HCT116 (cell line): Measurements from ENCODE around the gene SLC5A6. TPM values are rescaled to one million over a fixed set of nuclear protein-coding genes. Genes with fewer than 3 reads are reported as not detected.
A peak's percentile ranks its signal among the peaks of the same experiment; 100 is the strongest.

Experiments used
- ATAC-seq: fragments of 200-7000 bp; cut with Tn5 transposase; 2 replicates; pipeline ENCODE4 v1.9.1; 2020; ENCODE audit warnings: mild to moderate bottlenecking, moderate library complexity
- BruUV-seq: library from RNA; stranded (reverse); fragments of 400-500 nt; replicated peaks from 2 replicates; lab custom pipeline; 2021; lab: Mats Ljungman, UMichigan
- CTCF ChIA-PET: fragments of 300-600 bp; sonication (Branson Sonifier 250); formaldehyde crosslinking; loops from one replicate; lab custom pipeline; 2021; ENCODE audit warnings: antibody characterized with exemption; lab: Charles Lee
- POLR2A ChIA-PET: fragments of 300-600, 350-600 bp; sonication (Branson Sonifier 250); formaldehyde crosslinking; loops from one replicate; lab custom pipeline; 2021; ENCODE audit warnings: antibody characterized with exemption; lab: Charles Lee
- RAD21 ChIA-PET, 2 experiments: fragments of 300-600 bp; sonication (Branson Sonifier 250); formaldehyde crosslinking; loops; one replicate each; lab custom pipeline; 2023; ENCODE audit warnings: low total read pairs in 2 of 2; ENCODE audit not compliant: uncharacterized antibody in 2 of 2, unreplicated experiment in 2 of 2, low non-redundant PET in 1 of 2; lab: Charles Lee
- DNase-seq: peaks from one replicate; pipeline ENCODE4 v3.0.0-alpha.2; 2010; ENCODE audit warnings: low read depth, low spot score
- H2AFZ ChIP-seq: fragments of 200-600 bp; shearing (Covaris generic), sonication (generic); 2 replicates; pipeline ENCODE4 v1.6.1; 2017; ENCODE audit warnings: low read depth, mixed run types, mixed read lengths, antibody characterized with exemption, low read length; ENCODE audit not compliant: poor library complexity, severe bottlenecking
- H3K27ac ChIP-seq: 2 replicates; pipeline ENCODE4 v1.5.1; 2012; ENCODE audit warnings: low read depth, low read length
- H3K27me3 ChIP-seq: fragments of 200-600 bp; sonication (generic); 2 replicates; pipeline ENCODE4 v1.6.1; 2016; ENCODE audit warnings: mixed run types, low read length, mixed read lengths; ENCODE audit not compliant: insufficient read depth
- H3K36me3 ChIP-seq, 2 experiments: fragments of 200-500 bp in 1 of 2; fragments of 200-600 bp in 1 of 2; sonication (Bioruptor generic) in 1 of 2; sonication (generic) in 1 of 2; 2 replicates each; pipeline versions ENCODE4 v1.5.1 to v1.6.1; 2014 to 2016; ENCODE audit warnings: low read length in 2 of 2, inconsistent platforms in 1 of 2, mixed read lengths in 1 of 2, mixed run types in 1 of 2; ENCODE audit not compliant: insufficient read depth in 2 of 2, control insufficient read depth in 1 of 2
- H3K4me1 ChIP-seq, 2 experiments: fragments of 200-600 bp in 1 of 2; sonication (generic) in 1 of 2; 2 replicates each; pipeline versions ENCODE4 v1.5.1 to v1.6.1; 2012 to 2017; ENCODE audit warnings: low read length in 2 of 2, inconsistent platforms in 1 of 2, mild to moderate bottlenecking in 1 of 2, mixed read lengths in 1 of 2, mixed run types in 1 of 2, moderate library complexity in 1 of 2; ENCODE audit not compliant: insufficient read depth in 2 of 2, control insufficient read depth in 1 of 2
- H3K4me2 ChIP-seq: fragments of 200-600 bp; sonication (generic); 2 replicates; pipeline ENCODE4 v1.6.1; 2017; ENCODE audit warnings: mixed run types, low read length, mixed read lengths
- H3K4me3 ChIP-seq, 2 experiments: fragments of 200-600 bp in 1 of 2; sonication (generic) in 1 of 2; replicated peaks in 1 of 2; 2 replicates each; pipeline ENCODE4 v1.5.1; 2011 to 2016; ENCODE audit warnings: low read length in 2 of 2, control low read depth in 1 of 2, low read depth in 1 of 2, mild to moderate bottlenecking in 1 of 2, mixed read lengths in 1 of 2, mixed run types in 1 of 2
- H3K79me2 ChIP-seq: fragments of 200-600 bp; sonication (generic); 2 replicates; pipeline ENCODE4 v1.6.1; 2017; ENCODE audit warnings: mild to moderate bottlenecking, mixed run types, low read length, moderate library complexity, mixed read lengths; ENCODE audit not compliant: insufficient read depth
- H3K9ac ChIP-seq: fragments of 200-600 bp; sonication (generic); 2 replicates; pipeline ENCODE4 v1.6.1; 2016; ENCODE audit warnings: low read length, mixed read lengths
- H3K9me2 ChIP-seq: fragments of 200-600 bp; sonication (generic), shearing (Covaris generic); 2 replicates; pipeline ENCODE4 v1.6.1; 2017; ENCODE audit warnings: mixed run types, mild to moderate bottlenecking, moderate library complexity; ENCODE audit not compliant: insufficient read depth
- H3K9me3 ChIP-seq, 2 experiments: fragments of 200-500 bp in 1 of 2; fragments of 200-600 bp in 1 of 2; sonication (Bioruptor generic) in 1 of 2; sonication (generic) in 1 of 2; 2 replicates each; pipeline ENCODE4 v1.6.1; 2014 to 2017; ENCODE audit warnings: low read length in 2 of 2, mixed read lengths in 2 of 2, inconsistent platforms in 1 of 2, low read depth in 1 of 2, mild to moderate bottlenecking in 1 of 2, mixed run types in 1 of 2, moderate library complexity in 1 of 2; ENCODE audit not compliant: control insufficient read depth in 1 of 2, insufficient read depth in 1 of 2
- H4K20me1 ChIP-seq: fragments of 200-600 bp; sonication (generic), shearing (Covaris generic); 2 replicates; pipeline ENCODE4 v1.6.1; 2017; ENCODE audit warnings: mixed run types, mild to moderate bottlenecking, moderate library complexity; ENCODE audit not compliant: insufficient read depth
- CEBPB ChIP-seq: IDR thresholded peaks from 2 replicates; pipeline ENCODE4 v1.6.1; 2012; ENCODE audit warnings: low read depth
- EGR1 ChIP-seq: IDR thresholded peaks from 2 replicates; pipeline ENCODE4 v1.6.1; 2012; ENCODE audit warnings: low read depth
- EZH2 ChIP-seq: fragments of 200-600 bp; sonication (generic); IDR thresholded peaks from 2 replicates; pipeline ENCODE4 v1.6.1; 2017; ENCODE audit warnings: antibody characterized with exemption, mixed run types
- JUND ChIP-seq: IDR thresholded peaks from 2 replicates; pipeline ENCODE4 v1.6.1; 2012
- POLR2AphosphoS5 ChIP-seq: IDR thresholded peaks from 2 replicates; pipeline ENCODE4 v1.6.1; 2011; ENCODE audit warnings: mild to moderate bottlenecking, low read depth, low read length, moderate library complexity
- TCF7L2 ChIP-seq: IDR thresholded peaks from 2 replicates; pipeline ENCODE4 v1.7.0; 2011; ENCODE audit warnings: borderline replicate concordance, inconsistent platforms; ENCODE audit not compliant: insufficient read depth, insufficient read length; ENCODE audit errors: extremely low read depth
- YY1 ChIP-seq: IDR thresholded peaks from 2 replicates; pipeline ENCODE4 v1.6.1; 2011; ENCODE audit warnings: low read length, low read depth, moderate library complexity, mild to moderate bottlenecking; ENCODE audit not compliant: insufficient replicate concordance; ENCODE audit errors: extremely low read depth
- ZFX ChIP-seq: fragments of 450-650 bp; IDR thresholded peaks from 2 replicates; pipeline ENCODE4 v1.6.1; 2017
- intact Hi-C: fragments of 100-400 bp; cut with micrococcal nuclease; formaldehyde crosslinking; loops from 2 replicates; pipeline ENCODE4 v1.10.0; 2022
- total RNA-seq: library from RNA; stranded (reverse); gene quantifications from one replicate; pipeline ENCODE4 v1.2.1, GENCODE V29; 2021; ENCODE audit not compliant: unreplicated experiment
- TF ChIP-seq, protein P1 (sequence below): IDR thresholded peaks from 2 replicates; pipeline ENCODE4 v1.6.1; 2011; ENCODE audit warnings: mild to moderate bottlenecking, low read length, moderate library complexity; ENCODE audit not compliant: insufficient replicate concordance; ENCODE audit errors: extremely low read depth
- TF ChIP-seq, protein P2 (sequence below), 3 experiments: fragments of 200-600 bp in 1 of 3; sonication (generic) in 1 of 3; IDR thresholded peaks in 2 of 3; conservative IDR thresholded peaks in 1 of 3; 2 replicates each; pipeline ENCODE4 v1.5.1; 2012 to 2017; ENCODE audit warnings: low read depth in 2 of 3, low read length in 2 of 3, antibody characterized with exemption in 1 of 3, borderline replicate concordance in 1 of 3, control low read depth in 1 of 3, mild to moderate bottlenecking in 1 of 3, mixed read lengths in 1 of 3, mixed run types in 1 of 3, moderate library complexity in 1 of 3; ENCODE audit not compliant: insufficient read depth in 1 of 3

Gene SLC5A6
- total RNA-seq, 1 experiment from 2014 or later: 55.4 TPM

- Histone ChIP-seq H3K9ac (peak overlapping the region; percentile 79), H4K20me1 (no peaks in the 10 kb centered on the region), H3K27ac (no peak overlapping the region), H2AFZ (no peak overlapping the region), H3K4me3 (peak overlapping the region; percentile 73 to 84), H3K4me2 (peak overlapping the region; percentile 99), H3K9me3 (no peaks in the 10 kb centered on the region), H3K36me3 (peaks cover 0 to 2% of the 10 kb centered on the region in 2 experiments; a peak in 1 of 4 replicates), H3K4me1 (peaks cover 19 to 37% of the 10 kb centered on the region in 2 experiments), H3K9me2 (no peaks in the 10 kb centered on the region), H3K79me2 (peaks cover 13% of the 10 kb centered on the region; the same call in 1 of the 2 replicates), H3K27me3 (peaks cover 13% of the 10 kb centered on the region; the same call in 1 of the 2 replicates)
- POLR2A ChIA-PET: interaction anchor here (0.5 kb wide), 1 partner anchor 101 kb away, joined by 3 read pairs; no protein-coding TSS in a partner anchor
- TF ChIP-seq POLR2AphosphoS5: no peak
- TF ChIP-seq EGR1: no peak
- TF ChIP-seq, protein P1, sequence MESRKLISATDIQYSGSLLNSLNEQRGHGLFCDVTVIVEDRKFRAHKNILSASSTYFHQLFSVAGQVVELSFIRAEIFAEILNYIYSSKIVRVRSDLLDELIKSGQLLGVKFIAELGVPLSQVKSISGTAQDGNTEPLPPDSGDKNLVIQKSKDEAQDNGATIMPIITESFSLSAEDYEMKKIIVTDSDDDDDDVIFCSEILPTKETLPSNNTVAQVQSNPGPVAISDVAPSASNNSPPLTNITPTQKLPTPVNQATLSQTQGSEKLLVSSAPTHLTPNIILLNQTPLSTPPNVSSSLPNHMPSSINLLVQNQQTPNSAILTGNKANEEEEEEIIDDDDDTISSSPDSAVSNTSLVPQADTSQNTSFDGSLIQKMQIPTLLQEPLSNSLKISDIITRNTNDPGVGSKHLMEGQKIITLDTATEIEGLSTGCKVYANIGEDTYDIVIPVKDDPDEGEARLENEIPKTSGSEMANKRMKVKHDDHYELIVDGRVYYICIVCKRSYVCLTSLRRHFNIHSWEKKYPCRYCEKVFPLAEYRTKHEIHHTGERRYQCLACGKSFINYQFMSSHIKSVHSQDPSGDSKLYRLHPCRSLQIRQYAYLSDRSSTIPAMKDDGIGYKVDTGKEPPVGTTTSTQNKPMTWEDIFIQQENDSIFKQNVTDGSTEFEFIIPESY: no peak
- TF ChIP-seq JUND: no peak
- TF ChIP-seq EZH2: no peak
- no peak for TF ChIP-seq ZFX
- TF ChIP-seq TCF7L2: no peak
- TF ChIP-seq, protein P2, sequence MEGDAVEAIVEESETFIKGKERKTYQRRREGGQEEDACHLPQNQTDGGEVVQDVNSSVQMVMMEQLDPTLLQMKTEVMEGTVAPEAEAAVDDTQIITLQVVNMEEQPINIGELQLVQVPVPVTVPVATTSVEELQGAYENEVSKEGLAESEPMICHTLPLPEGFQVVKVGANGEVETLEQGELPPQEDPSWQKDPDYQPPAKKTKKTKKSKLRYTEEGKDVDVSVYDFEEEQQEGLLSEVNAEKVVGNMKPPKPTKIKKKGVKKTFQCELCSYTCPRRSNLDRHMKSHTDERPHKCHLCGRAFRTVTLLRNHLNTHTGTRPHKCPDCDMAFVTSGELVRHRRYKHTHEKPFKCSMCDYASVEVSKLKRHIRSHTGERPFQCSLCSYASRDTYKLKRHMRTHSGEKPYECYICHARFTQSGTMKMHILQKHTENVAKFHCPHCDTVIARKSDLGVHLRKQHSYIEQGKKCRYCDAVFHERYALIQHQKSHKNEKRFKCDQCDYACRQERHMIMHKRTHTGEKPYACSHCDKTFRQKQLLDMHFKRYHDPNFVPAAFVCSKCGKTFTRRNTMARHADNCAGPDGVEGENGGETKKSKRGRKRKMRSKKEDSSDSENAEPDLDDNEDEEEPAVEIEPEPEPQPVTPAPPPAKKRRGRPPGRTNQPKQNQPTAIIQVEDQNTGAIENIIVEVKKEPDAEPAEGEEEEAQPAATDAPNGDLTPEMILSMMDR (IDR thresholded peaks at IDR 0.05 in 2 of 3, conservative IDR thresholded peaks at IDR 0.05 in 1 of 3; ENCODE audit: borderline replicate concordance in 1 of 3, insufficient read depth in 1 of 3, low read depth in 2 of 3, low read length in 2 of 3): no peak
- TF ChIP-seq CEBPB: no peak
- TF ChIP-seq YY1: no peak
- RAD21 ChIA-PET: no interaction called here
- CTCF ChIA-PET: interaction anchor here (1.6 kb wide), 1 partner anchor 42 kb away, joined by 6 read pairs; no protein-coding TSS in a partner anchor
- TSS peak; percentile 39 for BruUV-seq
- ATAC-seq (no peak), DNase-seq (no peak)
- intact Hi-C loops: loop anchor here (5.0 kb wide), 1 partner anchor 61 kb away; the partner anchor contains the start of gene MPV17
Observed at GRCh38 chr2:27261241-27261925, 49.3 kb upstream of the SLC5A6 start.
